GM21576 (cell line): Measurements from ENCODE around the gene FAF1.
"Not testable (repeated sequence)": the region's sequence is repeated elsewhere in the genome, so short reads cannot be mapped to it uniquely, and the experiment has no call there.

Experiments used
- ATAC-seq: cut with Tn5 transposase; IDR thresholded peaks from one replicate; pipeline ENCODE4 v1.9.1; 2021; ENCODE audit warnings: mild to moderate bottlenecking, moderate library complexity; ENCODE audit not compliant: unreplicated experiment

The FAF1 gene

DNA sequence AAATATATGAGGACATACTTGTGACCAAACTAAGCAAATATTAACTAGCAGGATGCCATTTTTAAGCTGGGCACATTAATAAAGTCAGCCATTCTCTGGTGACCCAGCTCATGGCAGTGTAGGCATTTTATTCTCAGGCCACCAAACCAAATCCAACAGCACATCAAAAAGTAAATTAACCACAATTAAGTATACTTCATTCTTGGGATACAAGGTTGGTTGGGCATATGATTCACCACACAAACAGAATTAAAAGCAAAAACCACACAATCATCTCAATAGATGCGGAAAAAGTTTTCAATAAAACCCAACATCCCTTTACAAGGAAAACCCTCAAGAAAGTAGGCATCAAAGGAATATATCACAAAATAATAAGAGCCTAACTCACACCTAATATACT is 101.3 kb downstream of the FAF1 start:
- ATAC-seq: no peak

DNA sequence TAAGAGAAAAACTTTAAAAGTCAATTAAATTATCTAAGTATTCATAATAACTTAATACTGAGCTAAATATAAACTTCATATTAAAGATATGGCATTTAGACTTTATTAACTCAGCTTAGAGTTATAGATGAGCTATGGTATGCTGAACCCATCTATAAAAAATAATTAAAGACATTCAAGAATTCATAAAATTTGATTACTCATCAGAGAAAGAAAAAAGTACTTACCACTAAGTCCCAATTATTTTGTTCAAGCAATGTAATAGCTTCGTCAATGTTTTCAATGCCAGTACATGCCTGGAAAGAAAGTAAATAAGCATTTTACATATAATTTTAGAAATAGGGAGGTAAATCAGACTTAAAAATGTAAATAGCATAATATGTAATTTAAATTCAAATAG is 102.4 kb downstream of the FAF1 start:
- ATAC-seq: no peak

GRCh38 chr1:50853325-50853724 is 106.7 kb downstream of the FAF1 start:
- ATAC-seq: no peak

DNA sequence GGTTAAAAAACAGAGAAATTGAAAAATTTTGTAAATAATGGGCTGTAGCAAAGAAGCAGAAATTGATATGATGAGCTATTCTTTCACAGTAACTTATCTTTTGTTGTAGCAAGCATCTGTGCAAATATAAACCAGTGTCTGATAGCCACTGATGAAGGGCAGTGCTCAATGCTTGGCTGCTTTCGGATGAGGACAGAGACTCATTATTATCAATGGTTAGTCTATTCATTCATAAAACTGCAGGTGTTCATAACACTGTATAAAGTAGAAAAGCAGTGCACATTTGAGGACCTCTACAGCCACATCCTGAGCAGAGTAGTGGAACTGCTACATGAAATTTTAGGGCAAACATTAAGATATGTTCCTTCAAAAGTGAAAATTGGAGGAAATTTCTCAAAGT is 107.2 kb downstream of the FAF1 start:
- ATAC-seq: no peak

DNA sequence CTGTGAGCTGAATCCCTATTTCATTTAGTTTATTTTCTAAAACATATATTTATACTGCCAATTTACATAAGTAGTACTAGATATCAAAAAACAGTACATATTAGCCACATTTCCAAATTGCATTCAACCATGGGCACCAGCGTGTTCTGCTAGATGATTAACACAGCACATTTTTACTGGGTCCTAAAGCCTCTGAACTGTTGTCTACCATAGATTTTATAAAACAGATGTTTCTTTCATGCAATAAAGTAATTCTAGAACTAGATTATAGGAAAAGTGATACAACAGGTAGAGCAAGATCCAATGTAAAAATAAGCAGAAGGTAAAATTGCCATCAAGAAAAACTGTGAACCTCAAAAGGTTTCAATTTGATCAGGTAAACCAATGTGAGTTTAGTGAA is 108.6 kb downstream of the FAF1 start:
- no peak for ATAC-seq

DNA sequence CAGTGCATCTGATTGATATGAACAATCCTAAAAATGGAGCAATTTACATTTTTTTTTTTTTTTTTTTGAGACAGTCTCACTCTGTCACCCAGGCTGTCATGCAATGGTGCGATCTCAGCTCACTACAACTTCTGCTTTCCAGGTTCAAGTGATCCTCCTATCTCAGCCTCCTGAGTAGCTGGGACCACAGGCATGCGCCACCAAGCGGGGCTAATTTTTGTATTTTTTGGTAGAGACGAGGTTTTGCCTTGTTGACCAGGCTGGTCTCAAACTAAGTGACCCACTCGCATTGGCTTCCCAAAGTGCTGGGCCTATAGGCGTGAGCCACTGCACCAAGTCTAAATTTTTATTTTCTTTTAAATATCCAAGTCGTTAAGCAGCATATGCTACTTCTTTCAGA is 109.0 kb downstream of the FAF1 start:
- ATAC-seq: no peak

DNA sequence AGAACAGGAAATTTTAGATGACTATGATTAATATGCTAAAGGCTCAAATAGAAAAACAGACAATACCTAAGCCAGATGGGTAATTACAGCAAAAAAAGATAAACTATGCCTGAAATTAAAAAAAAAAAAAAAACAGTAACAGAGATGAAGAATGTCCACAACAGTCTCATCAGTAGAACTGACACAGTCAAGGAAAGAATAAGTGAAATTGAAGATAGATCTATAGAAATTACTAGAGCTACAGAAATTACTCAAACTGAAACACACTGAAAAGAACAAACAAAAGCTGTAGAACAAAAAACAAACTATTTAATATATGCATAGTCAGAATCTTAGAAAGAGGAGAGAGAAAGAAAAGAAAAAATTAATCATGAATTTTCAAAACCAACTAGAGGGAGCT is 112.8 kb downstream of the FAF1 start:
- no peak for ATAC-seq

DNA sequence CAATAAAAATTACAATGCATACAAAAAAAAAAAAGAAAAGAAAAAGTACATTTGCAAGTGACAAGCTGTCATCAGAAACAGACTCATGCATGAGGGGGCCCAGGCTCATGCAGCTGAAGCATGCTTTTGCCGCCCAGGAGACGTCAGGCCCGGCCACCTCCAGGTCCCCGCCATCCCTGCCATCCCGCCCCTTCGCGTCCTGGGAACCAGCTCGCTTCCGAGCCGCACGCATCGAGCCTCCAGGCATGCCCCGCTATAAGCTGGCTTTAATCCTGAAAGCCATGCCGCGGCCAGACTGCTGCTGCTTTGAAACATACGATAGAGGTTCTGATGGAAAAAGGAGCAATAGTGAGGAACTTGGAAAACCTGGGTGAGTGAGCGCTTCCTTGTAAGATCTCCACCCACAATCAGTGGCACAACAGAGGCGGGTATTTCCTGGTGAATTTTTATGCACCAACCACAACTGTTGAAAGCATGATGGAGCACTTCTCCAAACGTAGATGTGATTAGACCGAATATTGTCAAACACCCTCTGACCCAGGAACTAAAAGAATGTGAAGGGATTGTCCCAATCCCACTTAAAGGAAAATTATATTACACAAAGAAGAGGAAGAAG is 113.7 kb downstream of the FAF1 start:
- ATAC-seq: no peak

DNA sequence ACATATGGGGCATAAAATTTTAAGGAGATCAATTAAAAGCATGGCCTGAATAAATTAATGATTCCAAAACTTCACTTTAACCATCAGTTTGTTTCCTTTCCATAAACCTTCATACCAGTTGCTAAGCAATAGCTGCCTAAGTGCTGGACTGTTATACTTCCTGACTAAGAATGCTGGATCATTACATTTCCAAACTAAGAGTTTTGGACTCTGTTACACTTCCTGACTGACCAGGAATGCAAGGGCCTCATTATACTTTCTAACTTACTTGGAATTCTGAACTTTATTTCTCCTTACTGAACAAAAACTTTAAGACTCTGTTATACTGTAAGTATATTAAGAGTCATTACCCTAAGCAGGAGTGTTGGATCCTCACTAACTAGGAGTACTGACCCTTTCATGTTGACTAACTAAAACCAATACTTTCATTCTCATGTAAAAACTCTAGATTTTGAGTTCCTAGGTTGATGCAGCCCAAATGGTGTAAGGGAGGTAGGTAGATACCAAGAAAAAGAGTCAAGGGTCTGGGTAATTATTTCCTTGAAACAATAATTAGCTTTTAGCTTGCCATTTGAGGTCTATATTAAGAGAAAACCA is 118.2 kb downstream of the FAF1 start:
- ATAC-seq: no peak

DNA sequence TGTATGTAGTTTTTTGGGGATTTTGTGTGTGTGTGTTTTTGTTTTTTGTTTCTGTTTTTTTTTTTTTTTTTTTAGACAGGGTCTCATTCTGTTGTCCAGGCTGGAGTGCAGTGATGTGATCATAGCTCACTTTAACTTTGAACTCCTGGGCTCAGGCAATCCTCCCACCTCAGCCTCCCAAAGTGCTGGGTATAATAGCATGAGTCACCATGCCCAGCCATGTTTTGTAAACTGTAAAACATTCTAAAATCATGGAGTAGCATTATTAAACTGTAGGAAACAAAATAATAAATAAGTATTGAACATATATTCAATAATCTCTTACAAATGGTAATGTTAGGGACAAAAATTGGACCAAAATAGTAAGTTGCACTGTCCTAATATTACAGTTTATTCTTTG is 124.0 kb downstream of the FAF1 start:
- ATAC-seq: no peak

- no peak for ATAC-seq
Observed at GRCh38 chr1:50833216-50833615, 126.9 kb downstream of the FAF1 start.

GRCh38 chr1:50832167-50832566 is 127.9 kb downstream of the FAF1 start:
- no peak for ATAC-seq

GRCh38 chr1:50831300-50832061 is 128.6 kb downstream of the FAF1 start:
- no peak for ATAC-seq

- ATAC-seq: no peak
Observed at GRCh38 chr1:50830621-50831020, 129.4 kb downstream of the FAF1 start.

GRCh38 chr1:50829014-50829958 is 130.8 kb downstream of the FAF1 start:
- ATAC-seq: no peak

- no peak for ATAC-seq
Observed at GRCh38 chr1:50827546-50827945, 132.5 kb downstream of the FAF1 start.

DNA sequence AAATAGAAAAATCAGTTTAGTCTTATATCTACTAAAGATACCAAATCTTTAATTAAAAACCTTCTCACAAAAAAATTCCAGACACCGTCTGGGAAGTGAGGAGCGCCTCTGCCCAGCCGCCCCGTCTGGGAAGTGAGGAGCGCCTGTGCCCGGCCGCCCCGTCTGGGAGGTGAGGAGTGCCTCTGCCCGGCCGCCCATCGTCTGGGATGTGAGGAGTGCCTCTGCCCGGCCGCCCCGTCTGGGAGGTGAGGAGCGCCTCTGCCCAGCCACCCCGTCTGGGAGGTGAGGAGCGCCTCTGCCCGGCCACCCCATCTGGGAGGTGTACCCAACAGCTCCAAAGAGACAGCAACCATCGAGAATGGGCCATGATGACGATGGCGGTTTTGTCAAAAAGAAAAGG is 133.3 kb downstream of the FAF1 start:
- ATAC-seq: not testable (repeated sequence)

DNA sequence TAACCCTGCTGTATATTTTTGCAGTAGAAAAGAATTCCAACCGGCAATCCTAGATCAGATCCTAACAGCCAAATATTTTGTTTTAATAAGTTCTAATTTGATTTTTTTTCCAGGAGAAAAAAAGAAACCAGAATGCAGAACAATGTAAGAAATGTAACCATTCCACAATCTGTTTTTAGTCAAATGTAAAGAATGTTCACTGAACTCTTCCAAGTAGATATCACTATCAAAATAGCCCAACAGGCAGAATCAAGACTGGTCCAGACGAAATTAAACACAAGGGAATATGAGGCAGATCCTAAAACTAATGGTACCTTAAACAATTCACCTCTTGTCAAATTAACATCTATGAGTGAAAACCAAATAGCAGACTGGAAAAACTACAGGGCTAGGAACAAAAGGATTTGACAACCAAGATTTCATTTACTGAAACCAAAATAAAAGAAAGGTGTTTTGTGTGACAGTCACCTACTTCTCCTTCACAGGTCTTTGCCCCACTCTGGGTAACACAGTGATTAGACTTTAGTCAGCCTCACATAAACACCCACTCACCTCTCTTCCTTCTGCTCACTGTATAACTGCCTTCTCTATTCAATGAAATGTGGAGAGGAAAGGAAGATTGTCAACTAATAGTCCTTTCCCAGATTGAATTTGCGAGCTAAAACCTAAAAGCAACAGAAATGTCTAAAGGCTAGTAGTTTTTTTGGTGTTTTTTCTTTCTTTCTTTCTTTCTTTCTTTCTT is 137.9 kb downstream of the FAF1 start:
- ATAC-seq: no peak

- no peak for ATAC-seq
Observed at GRCh38 chr1:50820545-50820944, 139.5 kb downstream of the FAF1 start.

DNA sequence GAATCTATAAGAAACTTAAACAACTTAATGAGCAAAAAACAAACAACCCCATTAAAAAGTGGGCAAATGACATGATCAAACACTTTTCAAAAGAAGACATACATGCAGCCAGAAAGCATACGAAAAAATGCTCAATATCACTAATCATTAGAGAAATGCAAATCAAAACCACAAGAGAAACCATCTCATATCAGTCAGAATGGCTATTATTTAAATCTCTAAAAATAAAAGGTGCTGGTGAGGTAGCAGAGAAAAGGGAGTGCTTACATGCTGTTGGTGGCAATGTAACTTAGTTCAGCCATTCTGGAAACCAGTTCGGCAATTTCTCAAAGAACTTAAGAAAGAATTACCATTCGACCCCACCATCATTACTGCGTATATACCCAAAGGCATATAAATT is 147.7 kb downstream of the FAF1 start:
- no peak for ATAC-seq

DNA sequence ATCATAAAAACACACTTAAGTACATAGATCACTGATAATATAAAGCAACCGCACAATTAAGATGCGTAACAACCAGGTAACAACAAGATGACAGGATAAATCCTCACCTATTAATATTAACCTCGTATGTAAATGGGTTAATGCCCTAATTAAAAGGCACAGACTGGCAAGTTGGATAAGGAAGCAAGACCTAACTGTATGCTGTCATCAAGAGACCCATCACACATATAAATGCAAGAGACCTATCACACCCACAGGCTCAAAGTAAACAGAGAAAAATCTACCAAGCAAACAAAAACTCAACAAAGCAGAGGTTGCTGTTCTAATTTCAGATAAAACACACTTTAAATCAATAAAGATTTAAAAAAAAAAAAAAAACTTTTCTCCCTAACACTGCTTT is 151.8 kb downstream of the FAF1 start:
- ATAC-seq: no peak
